ENCODE results near the gene DCTN2. TPM values are rescaled to one million over a fixed set of nuclear protein-coding genes. Genes with fewer than 3 reads are reported as not detected.
"Not testable (repeated sequence)": the region's sequence is repeated elsewhere in the genome, so short reads cannot be mapped to it uniquely, and the experiment has no call there.

The DCTN2 gene
- total RNA-seq, 2 experiments from 2014 or later = 68.4 to 97.2 TPM

DNA sequence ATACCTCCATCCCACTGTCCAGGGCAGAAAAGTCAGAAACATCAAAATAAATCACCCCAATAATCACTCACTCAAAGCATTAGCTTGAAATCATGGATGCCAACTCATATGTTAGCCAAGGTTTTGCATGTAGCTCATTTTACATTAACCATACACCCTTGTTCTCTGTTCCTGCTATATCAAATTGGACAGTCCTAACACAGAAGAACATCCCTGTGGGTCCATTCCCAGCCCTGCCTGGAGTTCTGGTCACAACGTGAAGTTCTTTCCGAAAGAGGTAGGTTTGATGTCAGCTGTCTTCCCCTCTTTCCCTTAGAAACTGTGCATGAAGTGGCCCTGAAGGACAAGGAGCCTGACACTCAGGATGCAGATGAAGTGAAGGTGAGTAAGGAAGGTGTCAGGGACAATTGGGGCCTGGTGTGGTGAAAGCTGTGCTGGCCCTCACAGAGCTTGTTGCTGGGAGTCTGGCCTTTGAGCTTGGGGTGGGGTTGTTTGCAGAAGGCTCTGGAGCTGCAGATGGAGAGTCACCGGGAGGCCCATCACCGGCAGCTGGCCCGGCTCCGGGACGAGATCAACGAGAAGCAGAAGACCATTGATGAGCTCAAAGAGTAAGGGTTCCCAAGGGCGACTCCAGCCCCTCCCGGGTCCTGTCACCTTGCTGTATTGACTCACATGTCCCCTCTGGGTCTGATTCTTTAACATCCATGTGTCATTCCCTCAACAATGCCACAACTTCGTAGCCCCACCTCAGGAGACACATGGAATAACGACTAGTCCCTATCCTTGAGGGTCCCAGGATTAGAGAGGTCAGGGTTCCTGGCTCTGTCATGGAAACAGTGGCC, 29.0 kb upstream of the DCTN2 start:
- Histone ChIP-seq H3K9me3 (ENCODE audit: low read length) (no peaks in the 10 kb centered on the region), H4K20me1 (ENCODE audit: insufficient read depth, low read length) (no peaks in the 10 kb centered on the region), H3K4me1 (ENCODE audit: insufficient read depth, low read length, poor library complexity, severe bottlenecking) (no peaks in the 10 kb centered on the region), H3K79me2 (ENCODE audit: insufficient read depth, low read depth, low read length) (no peaks in the 10 kb centered on the region), H2AFZ (ENCODE audit: low read length) (no peak overlapping the region), H3K9me2 (ENCODE audit: insufficient read depth, low read length) (no peaks in the 10 kb centered on the region), H3K4me2 (ENCODE audit: low read length) (no peak overlapping the region), H3K36me3 (ENCODE audit: insufficient read depth, low read length) (no peaks in the 10 kb centered on the region), H3K27ac (ENCODE audit: low read depth, low read length, poor library complexity, severe bottlenecking) (no peak overlapping the region), H3K4me3 (ENCODE audit: low read depth, low read length, poor library complexity, severe bottlenecking) (no peak overlapping the region)
- ChIA-PET CTCF (ENCODE audit: unreplicated experiment) (no interaction called here), POLR2A (interaction anchor here (0.7 to 0.8 kb wide), 2 partner anchors 35 to 253 kb away, joined by 3 read pairs; no protein-coding TSS in a partner anchor)
- TF ChIP-seq EZH2phosphoT487 (IDR thresholded peaks at IDR 0.05; ENCODE audit: borderline replicate concordance, low read depth, low read length) = no peak
- BruUV-seq (replicated peaks) = no TSS peak
- DNase-seq (ENCODE audit: low spot score) = no peak
- intact Hi-C loops (cut with micrococcal nuclease; ENCODE audit: unreplicated experiment) = no loop called here

DNA sequence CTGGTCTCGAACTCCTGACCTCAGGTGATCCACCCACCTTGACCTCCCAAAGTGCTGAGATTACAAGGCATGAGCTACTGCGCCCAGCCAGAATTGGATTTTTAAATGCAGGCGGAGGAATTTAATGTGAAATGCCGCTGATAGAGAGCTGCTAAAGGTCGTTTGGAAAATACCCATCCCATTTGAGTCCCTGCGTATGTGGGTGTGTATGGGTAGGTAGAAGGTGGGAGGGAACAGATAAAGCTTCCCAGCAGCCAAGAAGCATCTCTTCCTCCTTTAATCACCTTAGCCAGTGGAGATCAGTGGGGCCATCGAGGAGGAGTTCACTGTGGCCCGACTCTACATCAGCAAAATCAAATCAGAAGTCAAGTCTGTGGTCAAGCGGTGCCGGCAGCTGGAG, 27.8 kb upstream of the DCTN2 start:
- POLR2A ChIA-PET = interaction anchor here (0.9 kb wide), 1 partner anchor 87 kb away, joined by 4 read pairs; no protein-coding TSS in a partner anchor
- Histone ChIP-seq H3K4me2 (ENCODE audit: low read length) (no peak overlapping the region), H3K4me3 (ENCODE audit: low read depth, low read length, poor library complexity, severe bottlenecking) (no peak overlapping the region), H3K27ac (ENCODE audit: low read depth, low read length, poor library complexity, severe bottlenecking) (no peak overlapping the region), H2AFZ (ENCODE audit: low read length) (no peak overlapping the region), H3K4me1 (ENCODE audit: insufficient read depth, low read length, poor library complexity, severe bottlenecking) (no peaks in the 10 kb centered on the region), H3K9me3 (ENCODE audit: low read length) (no peaks in the 10 kb centered on the region), H3K79me2 (ENCODE audit: insufficient read depth, low read depth, low read length) (no peaks in the 10 kb centered on the region), H3K9me2 (ENCODE audit: insufficient read depth, low read length) (no peaks in the 10 kb centered on the region), H4K20me1 (ENCODE audit: insufficient read depth, low read length) (no peaks in the 10 kb centered on the region), H3K36me3 (ENCODE audit: insufficient read depth, low read length) (no peaks in the 10 kb centered on the region)
- no peak for DNase-seq (ENCODE audit: low spot score)
- intact Hi-C loops (cut with micrococcal nuclease; ENCODE audit: unreplicated experiment) = no loop called here
- CTCF ChIA-PET (ENCODE audit: unreplicated experiment) = no interaction called here
- no TSS peak for BruUV-seq (replicated peaks)
- TF ChIP-seq CTCF (conservative IDR thresholded peaks at IDR 0.05; ENCODE audit: low read length) (no peak), EZH2phosphoT487 (IDR thresholded peaks at IDR 0.05; ENCODE audit: borderline replicate concordance, low read depth, low read length) (no peak)

DNA sequence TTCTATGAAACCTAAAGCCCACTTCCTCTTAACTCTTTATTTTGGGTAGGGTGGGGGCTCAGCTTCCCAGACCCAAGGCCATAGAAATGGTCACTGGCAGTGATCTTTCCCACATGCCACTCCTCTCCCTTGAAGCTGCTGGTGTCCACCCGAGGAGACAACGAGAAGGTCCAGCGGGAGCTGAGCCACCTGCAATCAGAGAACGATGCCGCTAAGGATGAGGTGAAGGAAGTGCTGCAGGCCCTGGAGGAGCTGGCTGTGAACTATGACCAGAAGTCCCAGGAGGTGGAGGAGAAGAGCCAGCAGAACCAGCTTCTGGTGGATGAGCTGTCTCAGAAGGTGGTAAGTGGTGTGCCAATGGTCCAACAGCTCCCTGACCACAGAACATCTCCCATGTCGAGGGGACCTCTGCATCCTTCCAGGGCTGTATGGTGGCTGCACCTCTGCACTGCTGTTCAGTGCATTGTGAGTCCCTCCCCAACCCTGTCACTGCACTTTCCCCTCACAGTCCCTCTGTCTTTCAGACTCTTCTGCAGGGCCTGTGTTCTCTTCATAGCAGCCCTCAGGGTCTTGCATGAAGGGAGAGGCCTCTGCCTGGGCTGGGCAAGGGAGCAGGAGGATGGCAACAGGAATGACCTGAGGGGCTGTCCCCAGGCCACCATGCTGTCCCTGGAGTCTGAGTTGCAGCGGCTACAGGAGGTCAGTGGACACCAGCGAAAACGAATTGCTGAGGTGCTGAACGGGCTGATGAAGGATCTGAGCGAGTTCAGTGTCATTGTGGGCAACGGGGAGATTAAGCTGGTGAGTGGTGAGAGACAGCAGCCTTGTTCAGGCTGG, 25.2 kb upstream of the DCTN2 start:
- Histone ChIP-seq H2AFZ (ENCODE audit: low read length) (no peak overlapping the region), H3K36me3 (ENCODE audit: insufficient read depth, low read length) (no peaks in the 10 kb centered on the region), H3K4me1 (ENCODE audit: insufficient read depth, low read length, poor library complexity, severe bottlenecking) (no peaks in the 10 kb centered on the region), H4K20me1 (ENCODE audit: insufficient read depth, low read length) (no peaks in the 10 kb centered on the region), H3K4me3 (ENCODE audit: low read depth, low read length, poor library complexity, severe bottlenecking) (no peak overlapping the region), H3K9me2 (ENCODE audit: insufficient read depth, low read length) (no peaks in the 10 kb centered on the region), H3K9me3 (ENCODE audit: low read length) (no peaks in the 10 kb centered on the region), H3K79me2 (ENCODE audit: insufficient read depth, low read depth, low read length) (no peaks in the 10 kb centered on the region), H3K27ac (ENCODE audit: low read depth, low read length, poor library complexity, severe bottlenecking) (no peak overlapping the region), H3K4me2 (ENCODE audit: low read length) (no peak overlapping the region)
- ChIA-PET CTCF (ENCODE audit: unreplicated experiment) (no interaction called here), POLR2A (interaction anchor here (0.6 to 1.7 kb wide), 4 partner anchors 9 to 597 kb away, joined by 3 to 4 read pairs (median 3); partner anchors contain the start of gene DCTN2)
- no peak for DNase-seq (ENCODE audit: low spot score)
- no TSS peak for BruUV-seq (replicated peaks)
- TF ChIP-seq CTCF (conservative IDR thresholded peaks at IDR 0.05; ENCODE audit: low read length) (no peak), EZH2phosphoT487 (IDR thresholded peaks at IDR 0.05; ENCODE audit: borderline replicate concordance, low read depth, low read length) (no peak)
- intact Hi-C loops (cut with micrococcal nuclease; ENCODE audit: unreplicated experiment) = no loop called here

GRCh38 chr12:57570438-57570837, 23.4 kb upstream of the DCTN2 start:
- H3K79me2 ChIP-seq (ENCODE audit: insufficient read depth, low read depth, low read length); H4K20me1 ChIP-seq (ENCODE audit: insufficient read depth, low read length); H3K9me3 ChIP-seq (ENCODE audit: low read length); H3K27ac ChIP-seq (ENCODE audit: low read depth, low read length, poor library complexity, severe bottlenecking); H3K4me1 ChIP-seq (ENCODE audit: insufficient read depth, low read length, poor library complexity, severe bottlenecking); intact Hi-C loops (cut with micrococcal nuclease; ENCODE audit: unreplicated experiment); H3K9me2 ChIP-seq (ENCODE audit: insufficient read depth, low read length); H3K4me2 ChIP-seq (ENCODE audit: low read length); H3K4me3 ChIP-seq (ENCODE audit: low read depth, low read length, poor library complexity, severe bottlenecking); BruUV-seq (replicated peaks); H3K36me3 ChIP-seq (ENCODE audit: insufficient read depth, low read length); CTCF ChIA-PET (ENCODE audit: unreplicated experiment); H2AFZ ChIP-seq (ENCODE audit: low read length); DNase-seq (ENCODE audit: low spot score): not testable (repeated sequence)
- POLR2A ChIA-PET = interaction anchor here (0.6 to 1.2 kb wide), 4 partner anchors 10 to 135 kb away, joined by 3 to 4 read pairs (median 3); no protein-coding TSS in a partner anchor
